Glutamatergic neuron (in vitro differentiated cells): ENCODE results near the gene TBCE. TPM values are rescaled to one million over a fixed set of nuclear protein-coding genes. Genes with fewer than 3 reads are reported as not detected.

ENCODE experiments used
- DNase-seq: peaks from one replicate; pipeline ENCODE4 v3.0.0; 2022
- H3K27ac Mint-ChIP-seq: one replicate; pipeline ENCODE4 v1.8.0; 2020; ENCODE audit warnings: mild to moderate bottlenecking, mixed read lengths, inconsistent platforms; ENCODE audit not compliant: unreplicated experiment
- H3K27me3 Mint-ChIP-seq: one replicate; pipeline ENCODE4 v1.8.0; 2020; ENCODE audit warnings: mild to moderate bottlenecking, moderate library complexity, mixed read lengths, inconsistent platforms; ENCODE audit not compliant: unreplicated experiment
- H3K36me3 Mint-ChIP-seq: one replicate; pipeline ENCODE4 v1.8.0; 2020; ENCODE audit warnings: mild to moderate bottlenecking, mixed read lengths, inconsistent platforms; ENCODE audit not compliant: unreplicated experiment
- H3K4me1 Mint-ChIP-seq: one replicate; pipeline ENCODE4 v1.8.0; 2020; ENCODE audit warnings: mild to moderate bottlenecking, low read depth, mixed read lengths, inconsistent platforms; ENCODE audit not compliant: unreplicated experiment
- H3K4me3 Mint-ChIP-seq: one replicate; pipeline ENCODE4 v1.8.0; 2020; ENCODE audit warnings: mild to moderate bottlenecking, mixed read lengths, inconsistent platforms; ENCODE audit not compliant: unreplicated experiment
- H3K9me3 Mint-ChIP-seq: one replicate; pipeline ENCODE4 v1.8.0; 2020; ENCODE audit warnings: mild to moderate bottlenecking, moderate library complexity, mixed read lengths, inconsistent platforms; ENCODE audit not compliant: unreplicated experiment
- CTCF ChIP-seq: fragments of 200-600 bp; sonication (generic); IDR thresholded peaks from one replicate; pipeline ENCODE4 v1.5.0; 2021; ENCODE audit not compliant: partially characterized antibody, unreplicated experiment
- total RNA-seq: library from RNA; stranded (reverse); fragmentation: NEBNext Ultra II Directional; extraction: Animal tissue kit (Norgen Biotek cat#: 25700); gene quantifications from one replicate; pipeline ENCODE4 v1.2.1, GENCODE V29; 2021; ENCODE audit not compliant: unreplicated experiment

Gene TBCE
- total RNA-seq, 1 donor from 2014 or later = 30.7 TPM

DNA sequence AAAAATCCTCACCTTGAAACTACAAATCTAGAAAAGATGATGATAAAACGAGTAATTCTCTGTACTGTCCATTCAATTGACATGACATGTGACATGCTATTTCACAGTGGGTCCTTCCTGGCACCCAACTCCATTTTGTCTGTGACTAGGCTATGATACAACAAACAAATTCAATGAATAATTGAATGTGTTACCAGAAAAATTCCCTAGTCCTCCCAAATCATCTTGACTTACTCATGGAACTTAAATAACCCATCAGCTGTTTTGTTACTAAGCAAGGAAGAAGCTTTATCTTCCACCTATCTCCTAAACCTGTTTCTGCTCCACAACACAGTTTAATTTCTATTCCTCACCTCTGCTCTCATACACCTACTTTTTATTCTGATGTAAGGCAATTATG is 106.6 kb downstream of the TBCE start:
- H3K36me3 Mint-ChIP-seq = no peaks in the 10 kb centered on the region
- H3K9me3 Mint-ChIP-seq = no peaks in the 10 kb centered on the region
- H3K4me3 Mint-ChIP-seq = no peak overlapping the region
- DNase-seq = no peak
- H3K4me1 Mint-ChIP-seq = peaks cover 20% of the 10 kb centered on the region
- no peak for TF ChIP-seq CTCF
- no peaks in the 10 kb centered on the region for H3K27me3 Mint-ChIP-seq
- no peak overlapping the region for H3K27ac Mint-ChIP-seq

DNA sequence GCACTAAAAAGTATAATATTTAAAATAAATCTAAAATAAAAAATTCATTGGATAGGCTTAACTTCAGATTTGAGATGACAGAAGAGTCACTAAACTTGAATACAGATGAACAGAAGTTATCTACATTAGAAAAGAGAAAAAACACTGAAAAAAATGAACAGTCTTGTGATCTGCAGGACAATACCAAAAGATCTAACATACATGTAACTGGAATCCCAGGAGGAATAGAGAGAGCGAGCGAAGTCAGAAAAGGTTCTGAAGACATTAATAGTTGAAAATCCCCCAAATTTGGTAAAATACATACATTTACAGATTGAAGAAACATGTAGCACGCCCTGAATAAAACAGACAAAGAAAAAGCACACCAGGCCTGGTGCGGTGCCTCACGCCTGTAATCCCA is 115.9 kb downstream of the TBCE start:
- Mint-ChIP-seq H3K36me3 (peaks cover 15% of the 10 kb centered on the region), H3K27me3 (no peaks in the 10 kb centered on the region), H3K9me3 (peaks cover 3% of the 10 kb centered on the region), H3K27ac (no peak overlapping the region), H3K4me3 (no peak overlapping the region), H3K4me1 (no peaks in the 10 kb centered on the region)
- DNase-seq = no peak
- TF ChIP-seq CTCF = no peak

GRCh38 chr1:235485558-235485957 is 118.3 kb downstream of the TBCE start:
- no peaks in the 10 kb centered on the region for H3K27me3 Mint-ChIP-seq
- peaks cover 1% of the 10 kb centered on the region for H3K9me3 Mint-ChIP-seq
- H3K4me1 Mint-ChIP-seq = no peaks in the 10 kb centered on the region
- no peak overlapping the region for H3K27ac Mint-ChIP-seq
- H3K36me3 Mint-ChIP-seq = peaks cover 9% of the 10 kb centered on the region
- TF ChIP-seq CTCF = no peak
- no peak for DNase-seq
- H3K4me3 Mint-ChIP-seq = no peak overlapping the region

GRCh38 chr1:235486321-235486720 is 119.1 kb downstream of the TBCE start:
- Mint-ChIP-seq H3K36me3 (peaks cover 9% of the 10 kb centered on the region), H3K27ac (no peak overlapping the region), H3K4me1 (no peaks in the 10 kb centered on the region), H3K27me3 (no peaks in the 10 kb centered on the region), H3K4me3 (no peak overlapping the region), H3K9me3 (peaks cover 1% of the 10 kb centered on the region)
- no peak for DNase-seq
- TF ChIP-seq CTCF = no peak

DNA sequence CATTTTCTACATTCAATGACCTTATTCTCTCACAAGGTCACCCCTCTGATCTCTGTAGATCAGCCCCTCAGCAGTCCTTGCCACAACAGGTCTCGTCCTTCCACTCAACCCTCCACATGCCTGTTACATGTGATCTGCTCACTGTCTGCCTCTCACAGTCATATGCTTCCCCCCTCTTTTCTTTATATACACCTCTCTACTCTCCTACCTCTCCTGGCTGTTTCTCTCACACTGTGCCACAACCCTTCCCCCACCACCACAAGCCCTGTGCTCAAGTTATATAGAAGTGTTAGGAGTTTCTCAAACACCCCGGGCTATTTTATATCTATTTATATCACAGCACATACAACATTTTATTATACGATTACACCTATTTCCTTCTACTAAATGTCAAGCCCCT is 124.4 kb downstream of the TBCE start:
- DNase-seq = no peak
- Mint-ChIP-seq H3K4me3 (no peak overlapping the region), H3K36me3 (no peaks in the 10 kb centered on the region), H3K27me3 (no peaks in the 10 kb centered on the region), H3K9me3 (no peaks in the 10 kb centered on the region), H3K4me1 (no peaks in the 10 kb centered on the region), H3K27ac (no peak overlapping the region)
- TF ChIP-seq CTCF = no peak
